ENCODE data around the gene SERPINA4.

Gene SERPINA4

GRCh38 chr14:94615823-94616570 is 54.8 kb downstream of the SERPINA4 start:
- no peak for DNase-seq (ENCODE audit: low read depth)

GRCh38 chr14:94617366-94617941 is 56.2 kb downstream of the SERPINA4 start:
- no peak for DNase-seq (ENCODE audit: low read depth)

- DNase-seq (ENCODE audit: low read depth): peak; percentile 22
These were observed 57.0 kb downstream of the SERPINA4 start for GRCh38 chr14:94617988-94618822.

GRCh38 chr14:94619297-94619696 is 58.1 kb downstream of the SERPINA4 start:
- DNase-seq (ENCODE audit: low read depth): no peak

Measured in amniotic epithelial cell (primary cell).